GM19351 (cell line): ENCODE measurements around the gene SLC25A45.

Source experiments
- ATAC-seq: cut with Tn5 transposase; IDR thresholded peaks from one replicate; pipeline ENCODE4 v1.9.1; 2021; ENCODE audit warnings: mild to moderate bottlenecking, moderate library complexity; ENCODE audit not compliant: unreplicated experiment

The SLC25A45 gene

DNA sequence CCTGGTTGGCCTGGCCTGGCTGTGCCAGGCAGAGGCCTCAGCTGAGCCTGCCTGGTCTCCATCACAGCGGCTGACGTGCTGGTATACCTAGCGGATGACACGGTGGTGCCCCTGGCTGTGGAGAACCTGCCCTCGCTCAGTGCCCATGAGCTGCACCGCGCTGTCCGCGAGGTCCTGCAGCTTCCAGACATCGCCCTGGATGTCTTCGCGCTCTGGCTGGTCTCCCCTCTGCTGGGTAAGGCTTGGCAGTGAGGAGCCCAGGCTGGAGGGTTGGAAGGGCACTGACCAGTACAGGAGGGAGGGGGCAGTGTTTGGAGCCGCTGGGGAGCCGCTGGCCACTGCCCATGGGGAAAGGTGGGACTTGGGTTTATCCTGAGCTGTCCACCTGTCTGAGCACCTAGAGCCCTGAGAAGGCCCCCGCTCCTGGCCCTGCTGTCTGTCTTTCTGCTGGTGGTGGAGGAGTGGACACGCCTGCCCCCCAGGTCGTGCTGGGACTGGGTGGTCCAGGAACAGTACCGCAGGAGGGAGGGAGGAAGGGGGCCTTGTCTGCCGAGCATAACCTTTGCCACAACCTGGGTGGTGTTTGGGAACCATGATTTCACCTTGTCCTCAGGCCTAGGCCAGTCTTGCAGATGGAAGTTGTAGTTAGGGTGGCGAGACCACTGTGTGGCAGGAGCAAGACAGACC lies 7.0 kb upstream of the SLC25A45 start:
- ATAC-seq: no peak

DNA sequence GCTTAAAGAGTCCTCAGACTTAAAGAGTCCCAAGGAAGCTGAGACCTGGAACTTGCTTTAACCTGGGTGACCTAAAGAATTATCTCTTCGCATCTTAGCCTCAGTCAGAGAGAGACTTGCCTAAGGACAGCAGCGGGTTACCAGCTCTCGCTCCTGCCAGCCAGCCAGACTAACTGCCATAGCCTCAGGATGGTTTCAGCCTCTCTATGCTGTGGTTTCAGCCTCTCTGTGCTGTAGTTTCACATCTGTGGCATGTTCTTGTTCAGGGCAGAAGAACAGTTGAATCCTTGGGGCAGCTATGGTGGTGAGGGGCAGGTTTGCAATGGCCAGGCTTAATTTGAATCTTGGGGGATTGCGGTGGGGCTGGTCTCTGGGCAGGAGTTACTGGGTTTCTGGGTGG lies 6.3 kb upstream of the SLC25A45 start:
- no peak for ATAC-seq

DNA sequence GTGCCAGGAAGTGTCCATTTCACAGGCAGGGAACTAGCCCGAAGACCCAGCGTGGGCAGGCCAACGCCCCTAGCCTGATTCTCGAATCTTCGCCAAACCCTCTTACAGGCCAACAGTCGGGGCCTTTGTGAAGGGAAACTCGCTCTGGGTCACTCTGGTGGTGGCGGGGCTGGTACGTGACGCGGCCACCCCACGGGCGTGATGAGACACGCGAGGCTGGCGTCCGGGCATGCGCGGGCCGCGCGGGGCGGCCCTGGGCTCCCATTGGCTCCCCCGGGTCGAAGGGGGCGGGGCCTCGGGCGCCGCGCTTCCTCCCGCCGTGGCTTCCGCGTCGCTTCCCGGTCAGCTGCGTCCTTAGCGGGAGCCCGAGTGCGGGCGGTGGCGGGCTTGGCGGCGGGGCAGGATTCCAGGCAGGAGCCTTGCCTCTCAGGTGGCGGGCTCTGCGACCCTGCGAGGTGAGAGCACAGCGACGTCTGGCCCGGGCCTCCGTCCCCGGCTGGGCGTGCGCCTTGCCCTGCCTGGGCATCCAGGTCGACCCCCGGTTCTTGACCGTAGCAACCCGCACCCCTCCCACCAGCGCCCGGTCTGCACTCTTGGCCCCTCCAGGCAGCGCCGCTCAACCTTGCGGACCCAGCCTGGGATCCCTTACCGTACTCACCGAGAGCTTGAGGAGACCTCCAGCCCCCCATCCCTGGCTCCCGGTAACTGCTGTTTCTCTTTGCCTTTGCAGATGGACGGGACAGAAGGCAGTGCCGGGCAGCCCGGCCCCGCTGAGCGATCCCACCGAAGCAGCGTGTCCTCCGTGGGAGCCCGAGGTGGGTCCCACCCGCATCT lies 4.1 kb upstream of the SLC25A45 start, which contains the start of gene FRMD8:
Gene FRMD8 (plus strand): TSS at position 331 of the 834 bp plus-strand sequence. CDS start 400 bp downstream, at position 731.
- no peak for ATAC-seq

DNA sequence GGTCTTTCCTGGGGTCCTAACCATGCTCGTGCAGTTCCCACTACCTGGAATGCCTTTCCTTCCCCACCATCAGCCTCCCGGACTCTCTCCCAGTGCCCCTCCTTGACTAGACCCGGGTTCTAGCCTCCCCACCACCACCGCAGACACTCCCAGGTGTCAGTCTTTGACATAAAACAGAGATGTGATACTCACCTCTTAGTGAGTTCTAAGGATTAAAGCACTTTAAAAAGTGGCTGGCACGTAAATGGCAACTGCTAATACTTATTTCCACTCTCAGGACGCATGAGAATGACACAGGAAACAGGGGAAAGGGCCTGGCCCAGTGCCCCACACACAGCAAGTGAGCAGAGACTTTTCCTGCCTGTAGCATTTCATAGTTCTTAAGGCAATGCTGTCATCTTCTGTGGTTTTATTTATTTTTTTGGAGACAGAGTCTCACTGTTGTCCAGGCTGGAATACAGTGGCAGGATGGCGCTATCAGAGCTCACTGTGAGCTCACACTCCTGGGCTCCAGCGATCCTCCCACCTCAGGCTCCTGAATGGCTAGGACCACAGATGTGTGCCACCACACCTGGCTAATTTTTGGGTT lies 1.9 kb upstream of the SLC25A45 start:
- no peak for ATAC-seq

DNA sequence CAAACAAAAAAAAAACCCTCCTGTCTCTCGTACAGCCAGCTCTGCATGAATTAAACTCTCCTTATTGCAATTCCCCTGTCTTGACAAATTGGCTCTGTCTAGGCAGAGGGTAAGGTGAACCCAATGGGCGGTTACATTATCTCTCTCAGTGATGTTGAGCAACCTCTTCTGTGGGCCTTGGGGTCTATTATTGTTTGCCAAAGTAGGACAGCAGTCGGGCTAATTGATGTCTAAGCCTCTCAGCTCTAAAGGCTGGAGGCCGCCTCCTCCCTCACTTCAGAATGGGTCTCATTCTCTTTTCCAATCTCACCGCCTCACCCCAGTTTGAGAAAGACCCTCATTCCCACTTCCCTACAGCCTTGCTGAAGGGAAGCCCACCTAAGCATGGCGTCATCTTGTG lies 1.3 kb upstream of the SLC25A45 start:
- no peak for ATAC-seq

DNA sequence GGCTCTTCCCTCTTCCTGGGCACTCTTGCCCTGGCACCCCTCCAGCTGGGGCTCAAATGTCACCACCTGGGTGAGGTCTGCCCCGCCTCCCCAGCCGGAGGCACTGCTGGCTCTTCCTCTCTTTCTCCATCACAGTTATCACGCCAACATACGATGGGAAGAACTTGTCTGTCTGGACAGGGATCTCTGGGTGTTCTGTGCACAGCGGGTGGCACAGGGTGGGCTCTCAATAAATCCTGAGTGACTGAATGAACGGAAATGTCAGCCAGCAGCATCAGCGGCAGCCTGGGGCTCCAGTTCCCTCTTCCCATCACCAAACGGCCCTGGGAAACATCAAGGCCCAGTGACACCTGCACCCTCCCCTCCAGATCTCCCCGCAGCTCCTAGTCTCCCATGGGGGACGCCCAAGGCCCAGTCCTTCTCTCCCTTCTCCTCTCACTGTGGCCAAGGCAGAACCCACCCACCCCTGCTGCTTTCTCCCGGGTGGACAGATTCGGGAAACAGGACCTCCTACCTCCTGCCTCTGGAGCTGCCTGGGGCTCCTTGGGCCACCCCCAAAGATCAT lies 440 bp upstream of the SLC25A45 start:
- ATAC-seq: no peak

DNA sequence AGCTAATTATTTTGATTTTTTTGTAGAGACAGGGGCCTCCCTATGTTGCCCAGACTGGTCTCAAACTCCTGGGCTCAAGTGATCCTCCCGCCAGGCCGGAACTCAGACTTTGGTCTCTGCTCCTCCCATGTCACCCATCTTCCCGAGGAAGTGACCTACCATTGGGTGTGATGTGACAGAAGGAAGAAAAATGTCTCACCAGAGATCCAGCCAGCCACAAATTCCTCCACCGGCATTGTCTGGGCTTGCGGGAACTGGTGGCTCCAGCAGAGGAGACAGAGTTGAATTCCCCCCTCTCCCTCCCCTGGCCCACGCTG lies 772 bp downstream of the SLC25A45 start:
- ATAC-seq: peak; percentile 16

DNA sequence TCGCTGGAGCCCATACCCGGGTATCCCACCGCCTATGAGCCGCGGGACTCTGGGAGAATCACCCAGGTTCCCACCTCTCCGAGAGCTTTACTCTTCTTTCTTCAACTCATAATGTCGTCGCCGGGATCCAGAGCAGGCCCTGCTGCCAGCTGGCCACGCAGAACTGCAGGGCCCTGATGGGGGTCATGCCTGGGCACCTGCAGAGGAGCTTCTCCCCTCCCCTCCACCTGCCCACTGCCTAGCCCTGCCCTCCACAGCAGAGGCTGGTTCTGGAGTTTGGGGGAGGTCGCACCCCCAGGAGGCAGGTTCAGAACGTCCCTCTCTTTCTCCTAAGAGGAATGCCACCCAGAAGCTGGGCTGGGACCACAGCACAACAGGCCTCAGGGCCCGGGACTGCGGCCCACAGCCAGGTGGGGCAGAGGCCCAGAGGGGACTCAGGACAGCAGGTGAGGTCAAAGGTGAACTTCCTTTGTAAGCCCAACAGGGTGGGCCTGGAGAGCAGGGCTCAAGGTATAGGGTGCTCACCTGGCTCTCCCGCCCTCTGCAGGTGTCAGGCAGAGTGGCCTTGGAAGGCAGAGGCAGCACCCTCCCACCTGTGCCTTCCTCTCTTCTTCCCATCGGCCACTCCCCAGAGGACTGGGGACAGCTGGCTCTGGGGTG lies 1.9 kb downstream of the SLC25A45 start:
- no peak for ATAC-seq

DNA sequence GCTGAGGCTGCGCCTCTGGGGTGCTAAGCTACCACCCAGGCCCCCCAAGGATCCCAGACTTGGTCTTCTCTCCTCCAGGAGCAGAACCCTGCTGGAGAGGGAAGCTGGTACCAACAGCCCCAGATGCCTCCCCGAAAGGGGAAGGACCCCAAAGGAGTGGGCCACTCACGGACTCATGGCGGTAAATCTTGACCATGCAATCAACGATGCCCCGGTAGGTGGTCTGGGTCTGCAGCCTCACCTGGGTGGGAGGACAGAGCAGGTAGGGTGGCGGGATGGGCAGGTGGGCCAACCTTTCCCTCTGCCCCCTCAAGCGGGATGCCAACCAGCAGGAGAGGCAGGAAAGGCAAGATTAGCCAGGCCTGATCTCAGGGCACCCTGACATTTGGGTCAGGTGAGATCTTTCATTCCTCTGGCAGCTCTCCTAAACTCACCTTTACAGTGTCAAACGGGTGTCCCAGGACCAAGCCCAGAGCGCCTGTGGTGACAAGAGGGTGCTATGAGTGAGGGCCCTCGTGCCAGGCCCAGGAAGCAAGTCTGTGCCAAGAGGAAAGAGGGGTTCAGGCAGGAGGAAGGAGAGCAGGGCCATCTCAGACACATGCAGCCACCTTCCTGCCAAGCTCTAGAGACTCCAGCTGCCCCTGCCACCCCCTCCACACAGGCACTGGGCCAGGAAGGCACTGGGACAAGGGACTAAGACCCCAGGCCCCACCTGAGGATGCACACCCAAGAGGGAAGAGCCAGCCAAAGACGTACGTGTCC lies 2.6 kb downstream of the SLC25A45 start:
- no peak for ATAC-seq

DNA sequence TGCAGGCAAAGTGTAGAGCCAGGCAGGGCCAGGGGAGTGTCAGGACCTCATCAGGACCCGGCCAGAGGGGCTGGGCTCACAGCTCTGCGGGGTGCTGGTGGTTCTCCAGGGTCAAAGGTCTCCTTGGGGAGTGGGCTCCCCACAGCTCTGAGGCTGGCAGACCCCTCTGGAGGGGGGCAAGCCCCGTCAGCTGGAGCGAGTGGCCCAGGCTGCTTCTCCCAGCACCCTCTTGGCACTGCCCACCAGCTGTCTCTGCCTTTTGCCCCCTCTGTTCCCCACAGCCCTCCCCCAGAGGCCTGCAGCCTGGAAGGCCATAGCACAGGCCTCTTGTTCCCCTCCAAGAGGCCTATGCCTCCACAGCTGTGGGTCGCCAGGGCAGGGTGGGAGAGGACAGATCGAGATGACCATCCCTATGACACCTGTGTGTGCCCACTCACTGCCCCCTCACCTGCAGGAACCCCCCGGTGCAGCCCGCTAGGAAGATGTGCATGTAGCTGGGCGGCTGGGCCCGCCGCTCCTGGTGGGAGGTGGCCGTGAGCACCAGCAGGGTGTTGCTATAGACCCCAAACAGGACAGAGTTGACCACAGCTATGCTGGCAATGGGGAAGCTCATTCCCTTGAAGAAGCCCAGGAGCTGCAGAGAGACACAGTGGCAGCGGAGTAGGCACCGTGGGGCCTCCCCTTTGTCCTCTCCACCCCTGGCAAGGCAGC lies 3.4 kb downstream of the SLC25A45 start:
- no peak for ATAC-seq

DNA sequence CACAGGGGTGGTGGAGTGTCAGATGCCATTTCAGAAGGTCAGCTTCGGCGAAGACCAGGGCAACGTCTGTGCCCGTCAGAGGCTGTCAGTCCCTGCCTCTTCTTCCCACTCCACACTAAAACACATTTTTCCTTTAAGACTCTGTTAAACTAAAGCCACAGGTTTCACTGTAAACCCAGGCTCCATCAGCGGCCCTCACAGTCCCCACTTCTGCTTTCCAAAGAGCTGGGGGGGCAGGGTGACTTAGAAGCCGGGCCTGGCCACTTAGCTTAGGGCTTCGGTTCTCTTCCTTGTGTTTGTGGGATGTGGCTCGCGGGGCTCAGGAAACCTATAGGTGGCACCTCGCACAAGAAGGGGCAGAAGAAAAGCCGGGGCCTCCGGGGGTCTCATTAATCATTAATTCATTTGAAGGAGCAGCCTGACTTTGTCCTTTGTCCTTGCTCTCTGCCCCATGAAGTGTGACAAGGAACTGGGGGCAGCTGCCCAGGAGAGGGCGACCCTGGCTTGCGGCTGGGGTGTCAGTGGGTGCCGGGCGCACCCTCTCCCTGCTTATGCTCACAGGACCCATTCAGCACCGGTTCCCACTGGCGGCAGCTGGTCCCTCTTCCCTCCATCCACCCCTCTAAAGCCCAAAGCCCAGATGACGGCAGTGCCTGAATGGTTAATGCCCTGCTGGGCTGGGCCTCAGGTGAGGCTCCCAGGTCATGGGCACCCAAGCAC lies 4.1 kb downstream of the SLC25A45 start:
- ATAC-seq: no peak

DNA sequence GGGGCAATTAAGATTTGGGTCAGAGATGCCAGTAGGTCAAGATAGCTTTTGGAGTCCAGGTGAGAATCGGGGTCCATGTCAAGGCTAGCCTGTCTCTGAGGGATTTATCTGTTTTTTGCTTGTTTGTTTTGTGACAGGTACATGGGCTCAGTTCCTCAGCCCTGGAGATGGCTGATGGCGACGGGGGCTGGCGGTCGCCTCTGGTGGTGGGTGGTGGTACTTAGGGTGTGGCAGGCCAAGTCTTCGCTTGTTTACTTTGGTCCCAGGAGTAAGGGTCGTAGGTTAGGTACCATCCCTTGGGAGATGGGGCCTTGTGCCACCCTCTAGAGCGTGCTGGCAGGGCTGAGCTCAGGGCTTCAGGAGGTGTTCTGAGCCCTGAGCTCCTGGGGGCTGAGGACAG lies 4.7 kb downstream of the SLC25A45 start:
- no peak for ATAC-seq

DNA sequence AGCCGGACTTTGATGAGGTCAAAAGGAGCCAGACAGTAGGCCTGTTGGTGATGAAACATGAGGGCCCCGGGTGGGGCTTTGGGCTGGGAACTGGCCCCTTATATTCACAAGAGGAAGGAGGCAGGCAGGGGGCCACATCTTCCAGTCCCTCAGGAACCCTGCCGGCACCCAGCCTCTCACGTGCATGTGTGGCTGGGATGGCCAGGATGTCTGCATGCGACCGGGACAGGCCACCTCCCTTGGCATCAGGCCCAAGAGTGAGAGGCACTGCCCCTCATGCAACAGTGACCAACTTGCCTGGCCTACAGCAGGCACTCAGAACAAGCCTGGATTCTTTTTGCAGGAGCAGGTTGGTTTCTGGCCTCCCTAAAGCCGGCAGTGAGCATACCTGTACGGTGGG lies 5.4 kb downstream of the SLC25A45 start:
- no peak for ATAC-seq

DNA sequence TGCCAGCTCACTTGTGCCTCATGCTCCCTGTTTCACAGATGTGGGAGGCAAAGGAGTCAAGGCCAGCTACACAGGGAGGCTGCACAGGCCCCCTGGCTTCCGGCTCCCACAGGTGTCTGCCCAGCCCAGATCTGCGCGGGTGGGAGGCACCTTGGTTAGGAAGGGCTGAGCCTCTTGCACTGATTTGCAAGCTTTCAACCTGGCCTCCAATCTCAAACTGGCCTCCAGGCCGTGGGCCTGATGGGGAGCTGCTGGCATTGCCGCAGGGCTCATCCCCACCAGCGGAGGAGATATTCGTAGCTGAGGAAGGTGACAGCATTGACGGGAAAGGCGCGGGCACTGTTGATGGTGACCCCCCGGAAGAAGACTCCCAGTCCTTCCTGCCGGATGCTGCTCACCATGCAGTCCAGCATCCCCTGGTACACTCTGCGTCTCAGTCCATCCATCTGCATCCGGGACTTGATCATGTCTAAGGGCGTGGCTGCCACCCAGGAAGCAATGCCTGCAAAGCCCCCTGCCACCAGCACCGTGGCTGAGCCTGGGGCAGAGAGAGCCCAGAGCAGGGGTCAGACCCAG lies 6.2 kb downstream of the SLC25A45 start:
- ATAC-seq: no peak

DNA sequence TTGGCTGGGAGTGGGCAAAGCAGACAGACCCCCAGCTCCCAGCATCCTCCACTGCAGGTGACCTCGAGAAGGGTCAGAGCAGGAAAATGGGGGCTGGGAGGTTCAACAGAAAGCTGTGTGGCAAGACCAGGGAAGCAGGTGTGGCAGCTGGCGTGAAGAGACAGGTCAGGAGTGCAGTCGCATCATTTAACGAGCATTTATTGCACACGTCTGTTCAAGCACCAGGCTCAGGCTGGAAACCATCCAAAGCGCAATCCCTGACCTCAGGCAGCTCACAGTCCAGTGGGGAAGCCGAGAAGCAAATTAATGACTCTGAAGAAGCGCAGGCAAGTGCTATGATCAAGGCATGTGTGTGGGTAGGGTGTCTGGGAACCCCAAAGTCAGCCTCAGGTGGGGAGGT lies 7.4 kb downstream of the SLC25A45 start:
- no peak for ATAC-seq

DNA sequence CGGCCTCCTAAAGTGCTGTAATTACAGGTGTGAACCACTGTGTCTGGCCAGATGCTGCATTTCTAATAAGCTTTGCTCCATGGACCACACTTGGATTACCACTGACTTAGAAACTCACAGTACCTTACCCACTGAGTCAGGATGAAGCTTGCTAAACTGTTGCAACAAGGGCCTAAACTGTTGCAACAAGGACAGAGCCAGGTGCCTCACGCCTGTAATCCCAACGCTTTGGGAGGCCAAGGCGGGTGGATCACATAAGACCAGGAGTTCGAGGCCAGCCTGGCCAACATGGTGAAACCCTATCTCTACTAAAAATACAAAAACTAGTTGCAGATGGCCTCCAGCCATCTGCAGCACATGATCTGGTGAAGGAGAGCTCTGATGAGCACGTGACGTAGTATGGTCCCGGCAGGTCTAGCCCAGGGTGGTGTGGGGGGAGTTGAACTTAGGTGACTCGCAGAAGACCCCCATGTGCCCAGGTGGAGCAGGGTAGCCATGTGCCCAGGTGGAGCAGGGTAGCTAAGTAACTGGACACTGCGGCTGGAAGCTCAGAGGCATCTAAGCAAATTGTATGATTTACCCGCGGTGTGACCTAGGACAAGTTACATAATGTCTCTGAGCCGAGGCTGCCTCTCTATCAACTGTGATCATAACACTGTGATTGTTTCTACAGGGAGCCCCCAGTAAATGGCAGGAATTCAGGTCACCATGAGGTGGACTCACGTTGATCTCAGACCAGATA lies 8.4 kb downstream of the SLC25A45 start:
- no peak for ATAC-seq

DNA sequence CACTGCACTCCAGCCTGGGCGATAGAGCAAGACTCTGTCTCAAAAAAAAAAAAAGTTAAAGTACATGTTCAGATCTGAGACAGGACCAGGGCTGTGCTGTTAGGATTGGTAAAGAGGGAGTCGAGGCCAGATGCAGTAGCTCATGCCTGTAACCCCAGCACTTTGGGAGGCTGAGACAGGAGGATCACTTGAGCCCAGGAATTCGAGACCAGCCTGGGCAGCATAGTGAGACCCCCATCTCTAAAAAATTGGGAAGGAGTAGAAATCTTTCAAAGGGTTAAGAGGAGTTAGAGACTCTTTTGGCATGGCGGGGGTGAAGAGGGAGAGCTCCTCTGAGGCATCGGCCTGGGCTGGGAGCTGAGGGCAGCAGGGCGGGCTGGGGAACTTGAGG lies 11.8 kb downstream of the SLC25A45 start:
- no peak for ATAC-seq

DNA sequence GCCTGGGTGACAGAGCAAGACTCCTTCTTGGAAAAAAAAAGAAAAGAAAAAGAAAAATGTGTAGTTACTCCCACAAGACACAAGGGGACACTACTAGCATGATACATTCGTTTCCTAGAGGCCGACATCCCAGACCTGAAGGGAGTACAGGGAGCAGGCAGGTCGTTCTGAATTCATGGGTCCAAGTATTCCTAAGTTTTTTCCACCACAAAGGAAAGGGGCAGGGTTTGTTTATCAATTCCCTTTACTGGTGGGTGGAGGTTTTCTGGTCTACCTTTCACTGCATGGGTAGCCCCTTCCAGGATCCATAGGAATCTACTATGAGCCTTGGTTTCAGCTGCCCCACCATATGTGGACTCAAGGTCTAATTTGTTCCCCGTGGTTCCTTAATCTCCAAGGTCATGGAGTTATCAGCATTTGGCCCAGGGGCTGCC lies 16.1 kb downstream of the SLC25A45 start:
- no peak for ATAC-seq
